ENCODE results near the gene TAPBP. TPM values are rescaled to one million over a fixed set of nuclear protein-coding genes. Genes with fewer than 3 reads are reported as not detected.

Gene TAPBP
- total RNA-seq, 1 experiment from 2014 or later = 67.2 TPM

DNA sequence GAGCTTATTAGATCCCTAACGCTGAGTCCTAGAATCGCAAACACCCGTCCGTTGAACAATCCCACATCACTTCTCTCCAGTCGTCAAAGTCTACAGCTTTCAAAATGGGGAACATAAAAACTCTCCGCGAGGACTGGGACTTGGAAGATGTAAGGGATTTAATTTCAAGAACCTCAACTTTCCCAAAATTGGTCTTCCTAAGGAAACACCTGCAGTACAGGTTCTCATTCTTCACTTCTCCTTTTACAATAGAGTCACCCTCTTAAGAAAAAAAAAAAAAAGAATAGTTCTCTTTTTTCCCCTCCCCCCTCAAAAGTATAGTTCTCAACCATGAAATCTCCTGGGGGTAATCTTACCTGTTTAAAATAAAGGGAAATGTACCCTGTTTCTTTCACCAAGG, 10.2 kb upstream of the TAPBP start:
- H2AFZ ChIP-seq (ENCODE audit: low read length) = peak overlapping the region; percentile 81
- peaks cover 40% of the 10 kb centered on the region for H3K4me1 ChIP-seq (ENCODE audit: insufficient read depth, low read length)
- H3F3A ChIP-seq (ENCODE audit: low read length, unreplicated experiment) = no peaks in the 10 kb centered on the region
- no peaks in the 10 kb centered on the region for H3K27me3 ChIP-seq (ENCODE audit: low read length)
- peaks cover 6% of the 10 kb centered on the region; the same call in 1 of the 2 replicates for H3K36me3 ChIP-seq (ENCODE audit: low read depth, low read length)
- no peaks in the 10 kb centered on the region for H4K20me1 ChIP-seq (ENCODE audit: low read length)
- no peaks in the 10 kb centered on the region for H3K9me2 ChIP-seq (replicated peaks; ENCODE audit: low read length)
- peak overlapping the region; percentile 96 for H3K4me2 ChIP-seq (ENCODE audit: low read length)
- H3K9ac ChIP-seq (ENCODE audit: low read length) = no peak overlapping the region
- H3K79me2 ChIP-seq (ENCODE audit: low read length) = peaks cover 37% of the 10 kb centered on the region
- no peaks in the 10 kb centered on the region for H3K9me3 ChIP-seq (ENCODE audit: low read length)
- no peak for DNase-seq
- ChIA-PET CTCF (no interaction called here), POLR2A (ENCODE audit: unreplicated experiment) (no interaction called here)
- no peak for ATAC-seq
- no TSS peak for BruUV-seq (replicated peaks)
- TF ChIP-seq EZH2 (IDR thresholded peaks at IDR 0.05; ENCODE audit: low read length, unreplicated experiment) = no peak
- TF ChIP-seq EZH2phosphoT487 (IDR thresholded peaks at IDR 0.05; ENCODE audit: borderline replicate concordance, low read length) = no peak
- TF ChIP-seq, protein P1, sequence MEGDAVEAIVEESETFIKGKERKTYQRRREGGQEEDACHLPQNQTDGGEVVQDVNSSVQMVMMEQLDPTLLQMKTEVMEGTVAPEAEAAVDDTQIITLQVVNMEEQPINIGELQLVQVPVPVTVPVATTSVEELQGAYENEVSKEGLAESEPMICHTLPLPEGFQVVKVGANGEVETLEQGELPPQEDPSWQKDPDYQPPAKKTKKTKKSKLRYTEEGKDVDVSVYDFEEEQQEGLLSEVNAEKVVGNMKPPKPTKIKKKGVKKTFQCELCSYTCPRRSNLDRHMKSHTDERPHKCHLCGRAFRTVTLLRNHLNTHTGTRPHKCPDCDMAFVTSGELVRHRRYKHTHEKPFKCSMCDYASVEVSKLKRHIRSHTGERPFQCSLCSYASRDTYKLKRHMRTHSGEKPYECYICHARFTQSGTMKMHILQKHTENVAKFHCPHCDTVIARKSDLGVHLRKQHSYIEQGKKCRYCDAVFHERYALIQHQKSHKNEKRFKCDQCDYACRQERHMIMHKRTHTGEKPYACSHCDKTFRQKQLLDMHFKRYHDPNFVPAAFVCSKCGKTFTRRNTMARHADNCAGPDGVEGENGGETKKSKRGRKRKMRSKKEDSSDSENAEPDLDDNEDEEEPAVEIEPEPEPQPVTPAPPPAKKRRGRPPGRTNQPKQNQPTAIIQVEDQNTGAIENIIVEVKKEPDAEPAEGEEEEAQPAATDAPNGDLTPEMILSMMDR (conservative IDR thresholded peaks at IDR 0.05; ENCODE audit: low read depth, low read length) = no peak
- no peak overlapping the region for H3K27ac ChIP-seq (ENCODE audit: low read length)
- H3K4me3 ChIP-seq (ENCODE audit: low read length) = peak overlapping the region; percentile 95
- intact Hi-C loops (cut with micrococcal nuclease) = no loop called here

DNA sequence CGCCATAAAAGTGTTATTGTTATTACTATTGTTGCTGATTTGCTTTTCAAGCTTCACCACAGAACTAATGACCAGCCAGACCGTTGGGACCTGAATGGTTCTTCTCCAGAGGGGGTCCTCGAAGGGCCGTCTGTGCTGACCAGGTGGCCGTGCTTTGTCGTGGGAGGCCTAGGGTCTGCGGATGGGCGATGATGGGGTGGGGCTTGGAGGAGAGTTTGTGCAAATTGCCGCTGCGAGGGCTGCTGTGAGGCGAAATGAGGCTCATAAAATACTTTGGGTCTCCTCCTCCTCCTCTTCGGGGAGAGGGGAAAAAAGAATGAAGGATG, 9.7 kb upstream of the TAPBP start:
- ATAC-seq = no peak

DNA sequence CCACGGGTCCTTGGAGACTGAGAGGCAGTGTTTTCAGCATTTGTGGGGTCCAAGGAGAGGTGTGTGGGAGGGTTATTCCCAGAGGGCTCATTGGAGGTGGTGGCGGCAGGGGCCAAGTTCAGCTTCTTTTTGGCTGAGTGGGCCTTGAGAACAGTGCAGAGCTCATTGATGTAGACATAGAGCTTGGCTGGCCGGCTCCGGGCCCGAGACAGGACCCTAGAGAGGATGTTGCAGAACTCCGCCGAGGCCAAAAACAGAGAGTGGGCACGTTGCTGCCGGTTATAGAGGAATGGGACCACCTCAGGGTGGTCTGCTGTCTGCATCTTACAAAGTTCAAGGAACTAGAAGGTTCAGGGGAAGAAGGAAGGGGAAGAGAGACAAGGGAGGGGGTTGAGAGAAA, 7.3 kb upstream of the TAPBP start:
- ATAC-seq = no peak
- peak overlapping the region; percentile 46; the same call in 1 of the 2 replicates for H3K9ac ChIP-seq (ENCODE audit: low read length)
- H3K9me2 ChIP-seq (replicated peaks; ENCODE audit: low read length) = no peaks in the 10 kb centered on the region
- H3K4me3 ChIP-seq (ENCODE audit: low read length) = peak overlapping the region; percentile 95
- no peaks in the 10 kb centered on the region for H3K27me3 ChIP-seq (ENCODE audit: low read length)
- no peaks in the 10 kb centered on the region for H3K9me3 ChIP-seq (ENCODE audit: low read length)
- H3K4me1 ChIP-seq (ENCODE audit: insufficient read depth, low read length) = peaks cover 51% of the 10 kb centered on the region
- DNase-seq = no peak
- H4K20me1 ChIP-seq (ENCODE audit: low read length) = no peaks in the 10 kb centered on the region
- BruUV-seq (replicated peaks) = no TSS peak
- POLR2A ChIA-PET (ENCODE audit: unreplicated experiment) = no interaction called here
- no peak overlapping the region for H2AFZ ChIP-seq (ENCODE audit: low read length)
- TF ChIP-seq EZH2 (IDR thresholded peaks at IDR 0.05; ENCODE audit: low read length, unreplicated experiment) (no peak), EZH2phosphoT487 (IDR thresholded peaks at IDR 0.05; ENCODE audit: borderline replicate concordance, low read length) (no peak)
- TF ChIP-seq, protein P1 (conservative IDR thresholded peaks at IDR 0.05; ENCODE audit: low read depth, low read length) = no peak
- intact Hi-C loops (cut with micrococcal nuclease) = no loop called here
- peak overlapping the region; percentile 86 for H3K27ac ChIP-seq (ENCODE audit: low read length)
- no peaks in the 10 kb centered on the region for H3F3A ChIP-seq (ENCODE audit: low read length, unreplicated experiment)
- peak overlapping the region; percentile 96 for H3K4me2 ChIP-seq (ENCODE audit: low read length)
- peaks cover 38% of the 10 kb centered on the region for H3K79me2 ChIP-seq (ENCODE audit: low read length)
- CTCF ChIA-PET = no interaction called here
- peaks cover 12% of the 10 kb centered on the region; the same call in 1 of the 2 replicates for H3K36me3 ChIP-seq (ENCODE audit: low read depth, low read length)

More for the DNA sequence above, 9.7 kb upstream of the TAPBP start:
- Histone ChIP-seq H4K20me1 (ENCODE audit: low read length) (no peaks in the 10 kb centered on the region), H3F3A (ENCODE audit: low read length, unreplicated experiment) (no peaks in the 10 kb centered on the region), H3K36me3 (ENCODE audit: low read depth, low read length) (peaks cover 12% of the 10 kb centered on the region; the same call in 1 of the 2 replicates), H3K4me1 (ENCODE audit: insufficient read depth, low read length) (peaks cover 45% of the 10 kb centered on the region), H3K4me3 (ENCODE audit: low read length) (peak overlapping the region; percentile 95), H3K9me2 (replicated peaks; ENCODE audit: low read length) (no peaks in the 10 kb centered on the region), H3K4me2 (ENCODE audit: low read length) (peak overlapping the region; percentile 96), H3K9ac (ENCODE audit: low read length) (peak overlapping the region; percentile 94), H3K9me3 (ENCODE audit: low read length) (no peaks in the 10 kb centered on the region), H2AFZ (ENCODE audit: low read length) (peak overlapping the region; percentile 81), H3K27ac (ENCODE audit: low read length) (peak overlapping the region; percentile 48; the same call in 1 of the 2 replicates), H3K79me2 (ENCODE audit: low read length) (peaks cover 38% of the 10 kb centered on the region), H3K27me3 (ENCODE audit: low read length) (no peaks in the 10 kb centered on the region)
- no TSS peak for BruUV-seq (replicated peaks)
- no peak for DNase-seq
- intact Hi-C loops (cut with micrococcal nuclease) = no loop called here
- POLR2A ChIA-PET (ENCODE audit: unreplicated experiment) = interaction anchor here (0.6 kb wide), 1 partner anchor 22 kb away, joined by 28 read pairs; no protein-coding TSS in a partner anchor
- CTCF ChIA-PET = interaction anchor here (0.7 kb wide), 1 partner anchor 22 kb away, joined by 4 read pairs; no protein-coding TSS in a partner anchor
- no peak for TF ChIP-seq EZH2phosphoT487 (IDR thresholded peaks at IDR 0.05; ENCODE audit: borderline replicate concordance, low read length)
- no peak for TF ChIP-seq EZH2 (IDR thresholded peaks at IDR 0.05; ENCODE audit: low read length, unreplicated experiment)
- TF ChIP-seq, protein P1 (conservative IDR thresholded peaks at IDR 0.05; ENCODE audit: low read depth, low read length) = no peak
